Measurements from ENCODE around the gene DGCR6L.
"Not testable (repeated sequence)": the region's sequence is repeated elsewhere in the genome, so short reads cannot be mapped to it uniquely, and the experiment has no call there.

DGCR6L gene

GRCh38 chr22:20310180-20310579 lies 9.7 kb downstream of the DGCR6L start:
- not testable (repeated sequence) for DNase-seq (ENCODE audit: low spot score)

GRCh38 chr22:20308806-20309650 lies 10.8 kb downstream of the DGCR6L start:
- not testable (repeated sequence) for DNase-seq (ENCODE audit: low spot score)

GRCh38 chr22:20307448-20308447 lies 12.1 kb downstream of the DGCR6L start:
- DNase-seq (ENCODE audit: low spot score) = not testable (repeated sequence)

- DNase-seq (ENCODE audit: low spot score) = not testable (repeated sequence)
These were observed 13.0 kb downstream of the DGCR6L start for GRCh38 chr22:20306646-20307447.

GRCh38 chr22:20305894-20306645 lies 13.8 kb downstream of the DGCR6L start:
- no peak for DNase-seq (ENCODE audit: low spot score)

GRCh38 chr22:20305230-20305893 lies 14.5 kb downstream of the DGCR6L start:
- not testable (repeated sequence) for DNase-seq (ENCODE audit: low spot score)

- DNase-seq (ENCODE audit: low spot score) = no peak
These were observed 15.2 kb downstream of the DGCR6L start for GRCh38 chr22:20304646-20305045.

- DNase-seq (ENCODE audit: low spot score) = not testable (repeated sequence)
These were observed 16.7 kb downstream of the DGCR6L start for GRCh38 chr22:20303229-20303534.

- no peak for DNase-seq (ENCODE audit: low spot score)
These were observed 17.2 kb downstream of the DGCR6L start for GRCh38 chr22:20302438-20303228.

GRCh38 chr22:20299746-20300136 lies 20.1 kb downstream of the DGCR6L start:
- DNase-seq (ENCODE audit: low spot score) = no peak

- DNase-seq (ENCODE audit: low spot score) = peak; percentile 82
These were observed 20.8 kb downstream of the DGCR6L start for GRCh38 chr22:20298803-20299745.

GRCh38 chr22:20298110-20298802 lies 21.6 kb downstream of the DGCR6L start:
- DNase-seq (ENCODE audit: low spot score) = no peak

GRCh38 chr22:20297414-20298109 lies 22.3 kb downstream of the DGCR6L start:
- no peak for DNase-seq (ENCODE audit: low spot score)

- DNase-seq (ENCODE audit: low spot score) = no peak
These were observed 23.3 kb downstream of the DGCR6L start for GRCh38 chr22:20296598-20296997.

- DNase-seq (ENCODE audit: low spot score) = peak; percentile 30
These were observed 24.4 kb downstream of the DGCR6L start for GRCh38 chr22:20295262-20296064.

GRCh38 chr22:20292673-20293232 lies 27.1 kb downstream of the DGCR6L start:
- DNase-seq (ENCODE audit: low spot score) = no peak

Measured in SK-N-DZ (cell line).